GM18520 (cell line): Measurements from ENCODE around the gene NDE1.
"Not testable (repeated sequence)": the region's sequence is repeated elsewhere in the genome, so short reads cannot be mapped to it uniquely, and the experiment has no call there.

Source experiments
- ATAC-seq: cut with Tn5 transposase; IDR thresholded peaks from one replicate; pipeline ENCODE4 v1.9.1; 2021; ENCODE audit not compliant: unreplicated experiment

The NDE1 gene

GRCh38 chr16:15650019-15650697 is at the start of gene NDE1:
Gene NDE1, plus strand, starts transcription at chr16:15650245. Its CDS starts 14,534 bp downstream, at chr16:15664779.
- peak; percentile 84 for ATAC-seq

- ATAC-seq = no peak
These were observed 48.7 kb upstream of the NDE1 start for GRCh38 chr16:15601212-15601879.

- no peak for ATAC-seq
These were observed 47.6 kb upstream of the NDE1 start for GRCh38 chr16:15602285-15603044.

GRCh38 chr16:15604460-15605440 is 45.3 kb upstream of the NDE1 start:
- no peak for ATAC-seq

GRCh38 chr16:15605839-15606517 is 44.1 kb upstream of the NDE1 start:
- no peak for ATAC-seq

- no peak for ATAC-seq
These were observed 43.4 kb upstream of the NDE1 start for GRCh38 chr16:15606518-15607220.

- not testable (repeated sequence) for ATAC-seq
These were observed 42.8 kb upstream of the NDE1 start for GRCh38 chr16:15607221-15607699.

- ATAC-seq = no peak
These were observed 42.2 kb upstream of the NDE1 start for GRCh38 chr16:15607700-15608396.

- ATAC-seq = no peak
These were observed 41.4 kb upstream of the NDE1 start for GRCh38 chr16:15608398-15609285.

- ATAC-seq = no peak
These were observed 40.8 kb upstream of the NDE1 start for GRCh38 chr16:15609286-15609649.

GRCh38 chr16:15610369-15610871 is 39.6 kb upstream of the NDE1 start:
- ATAC-seq = no peak

- no peak for ATAC-seq
These were observed 38.4 kb upstream of the NDE1 start for GRCh38 chr16:15611610-15612009.

GRCh38 chr16:15613676-15614075 is 36.4 kb upstream of the NDE1 start:
- ATAC-seq = no peak

GRCh38 chr16:15616012-15616411 is 34.0 kb upstream of the NDE1 start:
- no peak for ATAC-seq

- ATAC-seq = no peak
These were observed 33.4 kb upstream of the NDE1 start for GRCh38 chr16:15616475-15617165.

- ATAC-seq = no peak
These were observed 32.1 kb upstream of the NDE1 start for GRCh38 chr16:15617901-15618300.

GRCh38 chr16:15618392-15618791 is 31.7 kb upstream of the NDE1 start:
- ATAC-seq = no peak
